Progenitor cell of endocrine pancreas (in vitro differentiated cells): ENCODE results near the gene RCAN3. TPM values are rescaled to one million over a fixed set of nuclear protein-coding genes. Genes with fewer than 3 reads are reported as not detected.
"Not testable (repeated sequence)": the region's sequence is repeated elsewhere in the genome, so short reads cannot be mapped to it uniquely, and the experiment has no call there.

Experiments used
- DNase-seq: peaks from one replicate; pipeline ENCODE4 v3.0.0; 2021; ENCODE audit warnings: low spot score; ENCODE audit not compliant: unreplicated experiment
- H3K27ac Mint-ChIP-seq: 2 replicates; pipeline ENCODE4 v1.8.0; 2021; ENCODE audit warnings: mild to moderate bottlenecking, moderate library complexity, mixed read lengths
- H3K27me3 Mint-ChIP-seq: 2 replicates; pipeline ENCODE4 v1.8.0; 2021; ENCODE audit warnings: mixed read lengths
- H3K36me3 Mint-ChIP-seq: 2 replicates; pipeline ENCODE4 v1.8.0; 2022; ENCODE audit warnings: mixed read lengths; ENCODE audit not compliant: insufficient read depth
- H3K4me1 Mint-ChIP-seq: 2 replicates; pipeline ENCODE4 v1.8.0; 2021; ENCODE audit warnings: low read depth, mixed read lengths
- H3K4me3 Mint-ChIP-seq: 2 replicates; pipeline ENCODE4 v1.8.0; 2021; ENCODE audit warnings: low read depth, mild to moderate bottlenecking, moderate library complexity, mixed read lengths
- H3K9me3 Mint-ChIP-seq: 2 replicates; pipeline ENCODE4 v1.8.0; 2021; ENCODE audit warnings: low read depth, mixed read lengths
- CTCF ChIP-seq: fragments of 200-600 bp; sonication (generic); IDR thresholded peaks from one replicate; pipeline ENCODE4 v1.5.0; 2021; ENCODE audit warnings: antibody characterized with exemption, mild to moderate bottlenecking; ENCODE audit not compliant: unreplicated experiment
- total RNA-seq: library from RNA; stranded (reverse); gene quantifications from 2 replicates; pipeline ENCODE4 v1.2.1, GENCODE V29; 2021

RCAN3 gene
- total RNA-seq, 1 donor from 2014 or later = 31.0 TPM

GRCh38 chr1:24544239-24544638 lies 41.6 kb downstream of the RCAN3 start:
- Mint-ChIP-seq H3K4me3 (no peak overlapping the region), H3K27ac (no peak overlapping the region), H3K27me3 (peaks cover 2% of the 10 kb centered on the region), H3K36me3 (no peaks in the 10 kb centered on the region), H3K4me1 (peaks cover 26% of the 10 kb centered on the region), H3K9me3 (no peaks in the 10 kb centered on the region)
- no peak for TF ChIP-seq CTCF
- DNase-seq = no peak

GRCh38 chr1:24545662-24546061 lies 43.0 kb downstream of the RCAN3 start:
- Mint-ChIP-seq H3K27me3 (peaks cover 2% of the 10 kb centered on the region), H3K27ac (no peak overlapping the region), H3K36me3 (no peaks in the 10 kb centered on the region), H3K9me3 (no peaks in the 10 kb centered on the region), H3K4me1 (peaks cover 18% of the 10 kb centered on the region), H3K4me3 (no peak overlapping the region)
- DNase-seq = no peak
- TF ChIP-seq CTCF = no peak

- Mint-ChIP-seq H3K9me3 (no peaks in the 10 kb centered on the region), H3K4me1 (peaks cover 11% of the 10 kb centered on the region), H3K4me3 (no peak overlapping the region), H3K27ac (no peak overlapping the region), H3K27me3 (peaks cover 2% of the 10 kb centered on the region), H3K36me3 (no peaks in the 10 kb centered on the region)
- no peak for TF ChIP-seq CTCF
- DNase-seq = no peak
Measured at GRCh38 chr1:24547195-24547594, 44.6 kb downstream of the RCAN3 start.

- TF ChIP-seq CTCF = no peak
- H3K27me3 Mint-ChIP-seq = peaks cover 2% of the 10 kb centered on the region
- H3K27ac Mint-ChIP-seq = no peak overlapping the region
- H3K9me3 Mint-ChIP-seq = no peaks in the 10 kb centered on the region
- peaks cover 10% of the 10 kb centered on the region for H3K4me1 Mint-ChIP-seq
- no peaks in the 10 kb centered on the region for H3K36me3 Mint-ChIP-seq
- no peak overlapping the region for H3K4me3 Mint-ChIP-seq
- DNase-seq = no peak
Measured at GRCh38 chr1:24548070-24548469, 45.4 kb downstream of the RCAN3 start.

- H3K4me1 Mint-ChIP-seq, H3K4me3 Mint-ChIP-seq, H3K27ac Mint-ChIP-seq, H3K9me3 Mint-ChIP-seq, H3K27me3 Mint-ChIP-seq, DNase-seq, H3K36me3 Mint-ChIP-seq: not testable (repeated sequence)
Measured at GRCh38 chr1:24549210-24549609, 46.6 kb downstream of the RCAN3 start.

GRCh38 chr1:24551290-24551959 lies 48.8 kb downstream of the RCAN3 start:
- no peak for DNase-seq
- peak overlapping the region; percentile 73 for H3K27ac Mint-ChIP-seq
- H3K4me3 Mint-ChIP-seq = no peak overlapping the region
- no peaks in the 10 kb centered on the region for H3K36me3 Mint-ChIP-seq
- TF ChIP-seq CTCF = no peak
- H3K9me3 Mint-ChIP-seq = no peaks in the 10 kb centered on the region
- H3K27me3 Mint-ChIP-seq = peaks cover 11% of the 10 kb centered on the region
- H3K4me1 Mint-ChIP-seq = peaks cover 13% of the 10 kb centered on the region
